Mesenchymal stem cell (in vitro differentiated cells and primary cell): ENCODE results near the gene C1GALT1.
"Not testable (repeated sequence)": the region's sequence is repeated elsewhere in the genome, so short reads cannot be mapped to it uniquely, and the experiment has no call there.

ENCODE experiments used
- DNase-seq: peaks from one replicate; pipeline ENCODE4 v3.0.0-alpha.2; 2013
- H2AFZ ChIP-seq: one replicate; pipeline ENCODE4 v1.6.1; 2013; ENCODE audit warnings: low read depth, mild to moderate bottlenecking, control low read depth, inconsistent platforms, low read length, moderate library complexity
- H2AK5ac ChIP-seq: 2 replicates; pipeline ENCODE4 v1.6.1; 2013; ENCODE audit warnings: low read length, moderate library complexity, mild to moderate bottlenecking, inconsistent platforms; ENCODE audit not compliant: severe bottlenecking
- H2BK120ac ChIP-seq: one replicate; pipeline ENCODE4 v1.6.1; 2013; ENCODE audit warnings: low read depth, mild to moderate bottlenecking, inconsistent platforms, low read length, moderate library complexity
- H2BK12ac ChIP-seq, 2 experiments: one replicate each; pipeline ENCODE4 v1.6.1; 2013; ENCODE audit warnings: inconsistent platforms in 2 of 2, low read length in 2 of 2, mild to moderate bottlenecking in 2 of 2, moderate library complexity in 2 of 2, control low read depth in 1 of 2
- H2BK15ac ChIP-seq: one replicate; pipeline ENCODE4 v1.6.1; 2013; ENCODE audit warnings: mild to moderate bottlenecking, low read depth, inconsistent platforms; ENCODE audit not compliant: poor library complexity, severe bottlenecking
- H2BK5ac ChIP-seq: 2 replicates; pipeline ENCODE4 v1.6.1; 2013; ENCODE audit warnings: low read depth, mild to moderate bottlenecking, low read length, control low read depth, inconsistent platforms; ENCODE audit not compliant: poor library complexity, severe bottlenecking
- H3K14ac ChIP-seq, 2 experiments: one replicate each; pipeline ENCODE4 v1.6.1; 2013; ENCODE audit warnings: inconsistent platforms in 2 of 2, low read length in 2 of 2, control low read depth in 1 of 2, mild to moderate bottlenecking in 1 of 2, moderate library complexity in 1 of 2
- H3K18ac ChIP-seq, 2 experiments: one replicate each; pipeline ENCODE4 v1.6.1; 2013; ENCODE audit warnings: inconsistent platforms in 2 of 2, low read length in 2 of 2, control low read depth in 1 of 2, low read depth in 1 of 2, mild to moderate bottlenecking in 1 of 2
- H3K23ac ChIP-seq, 2 experiments: one replicate each; pipeline ENCODE4 v1.6.1; 2013; ENCODE audit warnings: inconsistent platforms in 2 of 2, low read length in 2 of 2, mild to moderate bottlenecking in 2 of 2, moderate library complexity in 2 of 2, control low read depth in 1 of 2
- H3K27ac ChIP-seq: 2 replicates; pipeline ENCODE4 v1.5.1; 2013; ENCODE audit warnings: mild to moderate bottlenecking, moderate library complexity, low read length, control low read depth, inconsistent platforms; ENCODE audit not compliant: poor library complexity, severe bottlenecking
- H3K27me3 ChIP-seq, 2 experiments: 2 replicates each; pipeline versions ENCODE4 v1.6.1 to v1.7.0; 2013; ENCODE audit warnings: low read length in 2 of 2, mild to moderate bottlenecking in 2 of 2, moderate library complexity in 2 of 2, control low read depth in 1 of 2, inconsistent platforms in 1 of 2; ENCODE audit not compliant: control insufficient read depth in 1 of 2, insufficient read depth in 1 of 2
- H3K36me3 ChIP-seq, 2 experiments: 2 replicates each; pipeline versions ENCODE4 v1.6.1 to v1.7.0; 2013; ENCODE audit warnings: low read length in 2 of 2, control low read depth in 1 of 2, inconsistent platforms in 1 of 2, low read depth in 1 of 2, mild to moderate bottlenecking in 1 of 2; ENCODE audit not compliant: insufficient read depth in 2 of 2, control insufficient read depth in 1 of 2
- H3K4ac ChIP-seq, 2 experiments: one replicate each; pipeline ENCODE4 v1.6.1; 2013; ENCODE audit warnings: inconsistent platforms in 2 of 2, low read length in 2 of 2, mild to moderate bottlenecking in 2 of 2, moderate library complexity in 2 of 2, control low read depth in 1 of 2, low read depth in 1 of 2
- H3K4me1 ChIP-seq: 2 replicates; pipeline ENCODE4 v1.6.1; 2013; ENCODE audit warnings: low read depth, low read length, control low read depth; ENCODE audit not compliant: control insufficient read depth, insufficient read depth
- H3K4me2 ChIP-seq: 2 replicates; pipeline ENCODE4 v1.6.1; 2013; ENCODE audit warnings: low read length, mild to moderate bottlenecking, inconsistent platforms; ENCODE audit not compliant: poor library complexity, severe bottlenecking
- H3K4me3 ChIP-seq, 2 experiments: 2 replicates each; pipeline versions ENCODE4 v1.5.1 to v1.7.0; 2013; ENCODE audit warnings: low read length in 2 of 2, mild to moderate bottlenecking in 2 of 2, control low read depth in 1 of 2, low read depth in 1 of 2; ENCODE audit not compliant: insufficient read depth in 1 of 2
- H3K79me1 ChIP-seq: replicated peaks from 2 replicates; pipeline ENCODE4 v1.6.1; 2013; ENCODE audit warnings: mild to moderate bottlenecking, control low read depth, low read length, inconsistent platforms; ENCODE audit not compliant: poor library complexity, severe bottlenecking
- H3K9ac ChIP-seq: 2 replicates; pipeline ENCODE4 v1.7.0; 2013; ENCODE audit warnings: mild to moderate bottlenecking, low read length, moderate library complexity
- H3K9me3 ChIP-seq: 2 replicates; pipeline ENCODE4 v1.7.0; 2013; ENCODE audit warnings: mild to moderate bottlenecking, low read length; ENCODE audit not compliant: control insufficient read depth
- H4K8ac ChIP-seq: one replicate; pipeline ENCODE4 v1.6.1; 2013; ENCODE audit warnings: inconsistent platforms, mild to moderate bottlenecking, low read length, moderate library complexity
- H4K91ac ChIP-seq: one replicate; pipeline ENCODE4 v1.6.1; 2013; ENCODE audit warnings: mild to moderate bottlenecking, low read length, inconsistent platforms
- WGBS: methylation state at CpG from one replicate; pipeline ENCODE4 v1.1.7; 2013; ENCODE audit warnings: mixed read lengths; 5-methylcytosine and 5-hydroxymethylcytosine counted together

Gene C1GALT1

DNA sequence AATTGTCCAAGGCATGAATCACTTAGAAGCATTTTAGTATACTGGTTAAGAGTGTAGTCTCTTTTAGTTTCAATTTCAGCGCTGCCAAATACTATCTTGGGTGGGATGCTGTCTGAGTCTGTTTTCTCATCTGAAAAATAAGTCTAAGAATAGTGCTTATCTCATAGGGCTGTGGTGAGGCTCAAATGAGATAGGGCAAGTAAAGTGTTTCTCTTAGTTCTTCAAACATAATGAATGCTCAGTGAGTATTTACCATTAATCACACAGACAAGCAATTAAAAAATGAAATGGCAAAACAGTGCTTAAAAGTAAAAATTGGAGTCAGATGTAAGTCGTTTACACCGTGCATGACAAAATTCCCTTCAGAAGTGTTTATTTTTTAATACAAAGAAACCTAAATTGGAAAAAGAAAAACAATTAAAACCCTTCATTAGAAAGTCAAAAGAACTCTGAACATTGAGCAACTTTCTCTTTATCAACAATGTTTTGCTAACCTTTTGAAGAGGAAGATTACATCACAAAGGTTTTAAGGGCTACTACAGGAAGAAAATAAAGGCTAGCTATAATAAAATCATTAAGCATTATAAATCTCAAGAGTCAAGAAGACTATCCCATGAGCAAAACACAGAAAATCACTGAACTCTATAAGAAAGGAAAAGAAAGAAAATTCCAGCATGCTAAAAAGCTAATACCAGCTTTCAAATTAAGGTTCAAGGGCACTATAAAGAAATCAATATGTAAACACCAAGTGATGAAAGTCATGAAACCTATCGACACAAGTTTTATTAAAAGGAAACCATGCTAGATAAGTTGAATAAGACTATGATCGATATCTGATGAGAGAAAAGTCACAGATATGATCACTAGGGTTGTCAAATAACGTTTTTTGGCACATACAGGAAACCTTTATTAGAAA lies 45.6 kb upstream of the C1GALT1 start:
- Histone ChIP-seq H3K9ac (peak overlapping the region; percentile 66), H3K23ac (no peak overlapping the region), H3K4me1 (no peaks in the 10 kb centered on the region), H3K4ac (no peak overlapping the region), H4K8ac (no peak overlapping the region), H3K79me1 (no peaks in the 10 kb centered on the region), H3K27me3 (no peaks in the 10 kb centered on the region), H2BK120ac (no peak overlapping the region), H3K4me2 (no peak overlapping the region), H2AK5ac (no peak overlapping the region), H2BK12ac (no peak overlapping the region), H3K9me3 (no peaks in the 10 kb centered on the region), H3K14ac (no peak overlapping the region), H4K91ac (no peak overlapping the region), H3K27ac (no peak overlapping the region), H3K36me3 (no peaks in the 10 kb centered on the region), H2BK15ac (no peak overlapping the region), H2BK5ac (no peak overlapping the region), H3K18ac (no peak overlapping the region), H2AFZ (no peak overlapping the region), H3K4me3 (peak overlapping the region in 1 of 2 experiments; percentile 59)
- 88% methylated on average over 4 of the region's 6 CpGs for WGBS
- peak; percentile 49 for DNase-seq

GRCh38 chr7:7138897-7139296 lies 43.4 kb upstream of the C1GALT1 start:
- Histone ChIP-seq H2BK5ac (no peak overlapping the region), H3K4ac (no peak overlapping the region), H2AFZ (no peak overlapping the region), H2BK15ac (no peak overlapping the region), H3K9ac (no peak overlapping the region), H4K91ac (no peak overlapping the region), H3K4me3 (no peak overlapping the region), H3K36me3 (no peaks in the 10 kb centered on the region), H3K18ac (no peak overlapping the region), H3K9me3 (peaks cover 7% of the 10 kb centered on the region), H3K23ac (no peak overlapping the region), H3K27me3 (no peaks in the 10 kb centered on the region), H3K14ac (no peak overlapping the region), H4K8ac (no peak overlapping the region), H3K4me1 (no peaks in the 10 kb centered on the region), H3K27ac (no peak overlapping the region), H3K4me2 (no peak overlapping the region), H3K79me1 (no peaks in the 10 kb centered on the region), H2BK12ac (no peak overlapping the region), H2AK5ac (no peak overlapping the region), H2BK120ac (no peak overlapping the region)
- no peak for DNase-seq
- WGBS, result 91% methylated on average over 8 of the region's 8 CpGs

GRCh38 chr7:7143404-7143803 lies 38.9 kb upstream of the C1GALT1 start:
- not testable (repeated sequence) for H3K18ac ChIP-seq, H4K91ac ChIP-seq, H3K79me1 ChIP-seq, H3K23ac ChIP-seq, DNase-seq, H3K9me3 ChIP-seq, H2AFZ ChIP-seq, H3K4ac ChIP-seq, H2AK5ac ChIP-seq, H2BK12ac ChIP-seq, H3K4me3 ChIP-seq, H3K9ac ChIP-seq, H3K27ac ChIP-seq, H2BK15ac ChIP-seq, H2BK5ac ChIP-seq, H3K4me2 ChIP-seq, H3K14ac ChIP-seq, H3K36me3 ChIP-seq, H2BK120ac ChIP-seq, H4K8ac ChIP-seq, H3K27me3 ChIP-seq, H3K4me1 ChIP-seq
- no CpG with 5 or more reads among the region's 1 CpG for WGBS

DNA sequence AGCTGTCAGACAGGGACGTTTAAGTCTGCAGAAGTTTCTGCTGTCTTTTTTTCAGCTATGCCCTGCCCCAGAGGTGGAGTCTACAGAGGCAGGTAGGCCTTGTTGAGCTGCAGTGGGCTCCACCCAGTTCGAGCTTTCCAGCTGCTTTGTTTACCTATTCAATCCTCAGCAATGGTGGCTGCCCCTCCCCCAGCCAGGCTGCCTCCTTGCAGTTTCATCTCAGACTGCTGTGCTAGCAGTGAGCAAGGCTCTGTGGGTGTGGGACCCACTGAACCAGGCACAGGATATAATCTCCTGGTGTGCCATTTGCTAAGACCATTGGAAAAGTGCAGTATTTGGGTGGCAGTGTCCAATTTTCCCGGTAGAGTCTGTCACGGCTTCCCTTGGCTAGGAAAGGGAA lies 37.2 kb upstream of the C1GALT1 start:
- not testable (repeated sequence) for H2BK15ac ChIP-seq, H3K36me3 ChIP-seq, H2AK5ac ChIP-seq, H3K27me3 ChIP-seq, H3K23ac ChIP-seq, H3K79me1 ChIP-seq, H3K4me3 ChIP-seq, H4K91ac ChIP-seq, H2BK5ac ChIP-seq, H3K14ac ChIP-seq, H2BK120ac ChIP-seq, H3K9ac ChIP-seq, H3K4me1 ChIP-seq, H2AFZ ChIP-seq, DNase-seq, H3K27ac ChIP-seq, H4K8ac ChIP-seq, H2BK12ac ChIP-seq, H3K9me3 ChIP-seq, H3K4ac ChIP-seq, H3K18ac ChIP-seq, H3K4me2 ChIP-seq
- 88% methylated on average over 4 of the region's 4 CpGs for whole genome bisulfite sequencing
